Loucy (cell line): ENCODE data around the gene ALG8.

Experiments
- EZH2phosphoT487 ChIP-seq: fragments of 200-600 bp; IDR thresholded peaks from 2 replicates; pipeline ENCODE4 v1.6.1; 2018; ENCODE audit warnings: antibody characterized with exemption, mild to moderate bottlenecking, moderate library complexity, borderline replicate concordance
- TF ChIP-seq, protein P1 (sequence below): fragments of 200-600 bp; sonication (generic); conservative IDR thresholded peaks from 2 replicates; pipeline ENCODE4 v1.5.1; 2014; ENCODE audit warnings: mild to moderate bottlenecking, antibody characterized with exemption, low read length

DNA sequence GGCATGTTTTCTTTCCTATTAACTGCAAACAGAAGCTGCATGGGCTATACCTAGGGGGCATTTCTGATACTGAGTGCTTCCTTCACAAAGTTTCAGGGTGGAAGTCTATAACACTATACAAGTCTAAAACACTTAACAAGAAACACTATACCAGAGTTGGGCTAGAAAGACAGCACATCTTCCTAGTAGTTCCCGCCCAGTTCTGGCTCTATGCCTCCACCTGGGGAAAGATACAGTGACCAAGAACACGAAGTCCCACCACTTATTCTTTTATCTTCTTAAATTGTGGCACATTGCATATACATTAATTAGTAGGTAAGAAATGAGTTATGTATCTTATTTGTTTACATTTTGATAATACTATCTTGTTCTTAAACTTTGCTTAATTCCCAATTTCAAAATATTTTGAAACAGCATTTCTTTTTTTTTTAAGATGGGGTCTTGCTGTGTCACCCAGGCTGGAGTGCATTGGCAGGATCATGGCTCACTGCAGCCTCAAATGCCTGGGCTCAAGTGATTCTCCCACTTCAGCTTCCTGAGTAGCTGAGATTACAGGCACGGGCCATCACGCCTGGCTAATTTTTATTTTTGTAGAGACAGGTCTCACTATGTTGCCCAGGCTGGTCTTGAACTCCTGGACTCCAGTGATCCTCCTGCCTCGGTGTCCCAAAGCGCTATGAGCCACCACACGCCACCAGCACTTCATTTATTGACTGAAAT is 41.6 kb downstream of the ALG8 start:
- TF ChIP-seq, protein P1, sequence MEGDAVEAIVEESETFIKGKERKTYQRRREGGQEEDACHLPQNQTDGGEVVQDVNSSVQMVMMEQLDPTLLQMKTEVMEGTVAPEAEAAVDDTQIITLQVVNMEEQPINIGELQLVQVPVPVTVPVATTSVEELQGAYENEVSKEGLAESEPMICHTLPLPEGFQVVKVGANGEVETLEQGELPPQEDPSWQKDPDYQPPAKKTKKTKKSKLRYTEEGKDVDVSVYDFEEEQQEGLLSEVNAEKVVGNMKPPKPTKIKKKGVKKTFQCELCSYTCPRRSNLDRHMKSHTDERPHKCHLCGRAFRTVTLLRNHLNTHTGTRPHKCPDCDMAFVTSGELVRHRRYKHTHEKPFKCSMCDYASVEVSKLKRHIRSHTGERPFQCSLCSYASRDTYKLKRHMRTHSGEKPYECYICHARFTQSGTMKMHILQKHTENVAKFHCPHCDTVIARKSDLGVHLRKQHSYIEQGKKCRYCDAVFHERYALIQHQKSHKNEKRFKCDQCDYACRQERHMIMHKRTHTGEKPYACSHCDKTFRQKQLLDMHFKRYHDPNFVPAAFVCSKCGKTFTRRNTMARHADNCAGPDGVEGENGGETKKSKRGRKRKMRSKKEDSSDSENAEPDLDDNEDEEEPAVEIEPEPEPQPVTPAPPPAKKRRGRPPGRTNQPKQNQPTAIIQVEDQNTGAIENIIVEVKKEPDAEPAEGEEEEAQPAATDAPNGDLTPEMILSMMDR = no peak
- TF ChIP-seq EZH2phosphoT487 = no peak
